22Rv1 (cell line): ENCODE data around the gene CLASP1.
A peak's percentile ranks its signal among the peaks of the same experiment; 100 is the strongest.

Experiments used
- H3K27ac ChIP-seq: fragments of 450-650 bp; 2 replicates; pipeline ENCODE4 v1.5.1; 2017
- CTCF ChIP-seq: fragments of 450-650 bp; IDR thresholded peaks from 2 replicates; pipeline ENCODE4 v1.5.1; 2017; ENCODE audit warnings: mild to moderate bottlenecking
- ZFX ChIP-seq: fragments of 450-650 bp; IDR thresholded peaks from 2 replicates; pipeline ENCODE4 v1.6.1; 2017; ENCODE audit warnings: antibody characterized with exemption, borderline replicate concordance

CLASP1 gene

GRCh38 chr2:121367246-121367900 lies 281.9 kb downstream of the CLASP1 start:
- H3K27ac ChIP-seq, result no peak overlapping the region
- no peak for TF ChIP-seq ZFX
- no peak for TF ChIP-seq CTCF

- no peak for TF ChIP-seq ZFX
- TF ChIP-seq CTCF, result no peak
- peak overlapping the region; percentile 76 for H3K27ac ChIP-seq
Measured at GRCh38 chr2:121366040-121366439, 283.2 kb downstream of the CLASP1 start.

GRCh38 chr2:121365061-121365460 lies 284.2 kb downstream of the CLASP1 start:
- H3K27ac ChIP-seq, result peak overlapping the region; percentile 76
- TF ChIP-seq ZFX (no peak), CTCF (no peak)

GRCh38 chr2:121363632-121364420 lies 285.4 kb downstream of the CLASP1 start:
- no peak for TF ChIP-seq CTCF
- no peak for TF ChIP-seq ZFX
- peak overlapping the region; percentile 76 for H3K27ac ChIP-seq

GRCh38 chr2:121362774-121363173 lies 286.5 kb downstream of the CLASP1 start:
- H3K27ac ChIP-seq, result peak overlapping the region; percentile 76
- TF ChIP-seq CTCF, result no peak
- no peak for TF ChIP-seq ZFX

- TF ChIP-seq ZFX (no peak), CTCF (no peak)
- H3K27ac ChIP-seq, result peak overlapping the region; percentile 76; the same call in 1 of the 2 replicates
Measured at GRCh38 chr2:121362226-121362625, 287.0 kb downstream of the CLASP1 start.
